Muscle layer of colon (tissue), 2 donors: ENCODE data around the gene FMN2.
"Not testable (repeated sequence)": the region's sequence is repeated elsewhere in the genome, so short reads cannot be mapped to it uniquely, and the experiment has no call there.

Experiments
- H3K27ac ChIP-seq: one replicate; pipeline ENCODE4 v1.7.0; 2013; ENCODE audit warnings: low read depth, mild to moderate bottlenecking, low read length, moderate library complexity
- H3K27me3 ChIP-seq, 2 donors: one replicate each; pipeline ENCODE4 v1.7.0; 2013; ENCODE audit warnings: low read length in 2 of 2, mild to moderate bottlenecking in 2 of 2; ENCODE audit not compliant: insufficient read depth in 2 of 2, control insufficient read depth in 1 of 2
- H3K36me3 ChIP-seq: one replicate; pipeline ENCODE4 v1.7.0; 2013; ENCODE audit warnings: mild to moderate bottlenecking, low read length; ENCODE audit not compliant: insufficient read depth
- H3K4me1 ChIP-seq: one replicate; pipeline ENCODE4 v1.7.0; 2013; ENCODE audit warnings: mild to moderate bottlenecking, low read length; ENCODE audit not compliant: insufficient read depth
- H3K4me3 ChIP-seq, 2 donors: one replicate each; pipeline ENCODE4 v1.7.0; 2013; ENCODE audit warnings: low read length in 2 of 2, low read depth in 1 of 2, mild to moderate bottlenecking in 1 of 2, moderate library complexity in 1 of 2
- H3K9ac ChIP-seq: one replicate; pipeline ENCODE4 v1.7.0; 2013; ENCODE audit warnings: low read length
- H3K9me3 ChIP-seq: one replicate; pipeline ENCODE4 v1.7.0; 2013; ENCODE audit warnings: mild to moderate bottlenecking, low read length
- donor health status: abdominal sarcoma.
- donor health status: Adenocarcinoma of cecum.

FMN2 gene

GRCh38 chr1:240271081-240271480, 179.4 kb downstream of the FMN2 start:
- no peak overlapping the region for H3K4me3 ChIP-seq
- no peak overlapping the region for H3K9ac ChIP-seq
- H3K9me3 ChIP-seq, result no peaks in the 10 kb centered on the region
- H3K27me3 ChIP-seq, result no peaks in the 10 kb centered on the region
- no peak overlapping the region for H3K27ac ChIP-seq
- H3K4me1 ChIP-seq, result no peaks in the 10 kb centered on the region
- no peaks in the 10 kb centered on the region for H3K36me3 ChIP-seq

- H3K9me3 ChIP-seq, result no peaks in the 10 kb centered on the region
- H3K27me3 ChIP-seq, result no peaks in the 10 kb centered on the region
- H3K27ac ChIP-seq, result no peak overlapping the region
- no peak overlapping the region for H3K9ac ChIP-seq
- H3K4me1 ChIP-seq, result no peaks in the 10 kb centered on the region
- H3K4me3 ChIP-seq, result no peak overlapping the region
- no peaks in the 10 kb centered on the region for H3K36me3 ChIP-seq
Measured at GRCh38 chr1:240274569-240274968, 182.9 kb downstream of the FMN2 start.

- H3K27ac ChIP-seq, H3K36me3 ChIP-seq, H3K27me3 ChIP-seq, H3K4me3 ChIP-seq, H3K9ac ChIP-seq, H3K4me1 ChIP-seq, H3K9me3 ChIP-seq: not testable (repeated sequence)
Measured at GRCh38 chr1:240275219-240275618, 183.5 kb downstream of the FMN2 start.

DNA sequence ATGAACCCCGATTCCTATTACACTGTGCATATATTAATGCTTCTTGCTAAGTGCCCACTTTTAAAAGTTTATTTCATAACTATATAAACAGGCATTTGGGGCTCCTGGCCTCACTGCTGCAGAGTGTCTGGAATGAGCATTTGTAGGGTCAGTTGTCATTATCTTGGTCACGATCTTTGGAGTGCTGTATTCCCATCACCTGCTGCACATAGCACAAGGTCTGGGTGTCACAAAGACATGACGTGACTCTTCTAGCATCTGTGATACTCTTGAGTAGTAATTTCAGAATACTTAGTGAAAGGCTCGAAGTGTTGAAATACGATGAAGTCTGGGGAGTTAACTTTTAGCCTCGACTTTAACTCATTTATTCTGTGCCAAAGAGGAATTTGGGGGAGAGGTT, 186.4 kb downstream of the FMN2 start:
- Histone ChIP-seq H3K36me3 (no peaks in the 10 kb centered on the region), H3K9me3 (no peaks in the 10 kb centered on the region), H3K4me3 (no peak overlapping the region), H3K4me1 (peaks cover 7% of the 10 kb centered on the region), H3K27me3 (no peaks in the 10 kb centered on the region), H3K9ac (no peak overlapping the region), H3K27ac (peak overlapping the region; percentile 7)

DNA sequence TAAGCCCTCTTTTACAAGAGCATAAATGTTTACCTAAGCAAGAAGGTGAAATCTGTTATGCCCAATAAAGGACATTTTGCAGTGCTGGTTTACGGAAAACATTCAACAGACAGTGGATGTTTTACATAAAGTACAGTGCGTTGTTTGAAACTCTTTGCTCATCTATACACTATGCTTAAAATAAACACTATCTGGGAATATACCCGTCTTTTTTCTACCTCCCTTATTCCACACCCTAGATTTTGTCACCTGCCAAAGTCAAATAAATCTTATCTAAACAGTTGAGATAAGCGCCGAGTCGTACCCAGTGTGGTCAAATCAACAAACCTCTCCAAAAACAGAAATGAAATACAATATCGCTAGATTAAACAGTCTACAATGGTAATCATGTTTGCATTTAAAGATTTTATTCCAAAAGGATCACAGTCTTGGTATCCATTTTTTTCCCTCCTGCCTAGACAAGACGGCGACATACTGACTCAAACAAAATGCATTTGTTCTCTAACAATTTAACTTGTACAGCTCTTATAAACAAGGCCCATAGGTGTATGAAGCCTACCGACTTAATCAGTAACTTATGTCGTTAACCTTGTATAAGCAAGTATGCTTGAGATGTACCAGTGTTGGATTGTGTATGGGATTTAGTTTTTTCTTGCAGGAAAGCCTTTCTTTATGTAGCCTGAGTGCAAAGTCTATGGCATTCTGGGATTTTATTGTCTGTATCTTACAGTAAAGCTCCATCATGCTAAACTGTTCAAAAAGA, 189.1 kb downstream of the FMN2 start:
- H3K36me3 ChIP-seq, result no peaks in the 10 kb centered on the region
- peak overlapping the region; percentile 19 for H3K27ac ChIP-seq
- no peak overlapping the region for H3K9ac ChIP-seq
- H3K9me3 ChIP-seq, result no peaks in the 10 kb centered on the region
- no peak overlapping the region for H3K4me3 ChIP-seq
- peaks cover 7% of the 10 kb centered on the region for H3K4me1 ChIP-seq
- no peaks in the 10 kb centered on the region for H3K27me3 ChIP-seq

DNA sequence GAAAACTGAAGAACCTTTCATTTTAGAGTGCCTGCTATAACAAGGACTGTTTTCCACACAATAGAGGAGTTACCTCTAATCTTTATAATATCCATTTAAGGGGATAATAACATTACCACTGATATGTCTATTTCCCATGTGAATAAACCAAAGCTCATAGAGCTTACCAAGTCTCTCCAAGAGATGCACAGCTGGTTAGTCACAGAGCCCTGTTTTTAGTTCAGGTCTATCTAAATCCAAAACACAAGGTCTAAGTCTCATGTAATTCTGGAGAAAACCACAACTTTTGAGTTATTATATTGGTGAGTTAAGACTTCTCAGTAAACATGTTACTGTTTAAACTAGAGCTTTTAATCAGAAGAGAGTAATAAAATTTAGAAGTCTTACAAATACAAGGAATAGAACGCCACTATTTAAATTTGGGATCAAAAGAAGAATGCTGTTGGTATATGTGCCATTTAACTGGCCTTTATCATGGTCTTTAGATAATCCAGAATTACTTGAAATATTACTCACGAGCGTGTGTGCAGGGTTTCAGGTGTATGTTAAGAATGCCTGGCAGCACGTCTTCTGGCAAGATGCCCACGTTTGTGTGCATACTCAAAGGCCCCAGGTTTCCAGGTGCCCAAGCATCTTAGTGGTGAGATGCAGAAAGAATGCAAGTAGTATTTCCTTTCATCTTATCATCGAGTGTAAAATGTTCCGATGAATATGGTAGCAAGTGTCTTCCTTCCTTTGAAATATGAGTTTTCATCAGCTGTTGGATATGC, 190.6 kb downstream of the FMN2 start:
- Histone ChIP-seq H3K9ac (no peak overlapping the region), H3K36me3 (no peaks in the 10 kb centered on the region), H3K27me3 (no peaks in the 10 kb centered on the region), H3K27ac (peak overlapping the region; percentile 54), H3K4me3 (no peak overlapping the region), H3K4me1 (peaks cover 7% of the 10 kb centered on the region), H3K9me3 (no peaks in the 10 kb centered on the region)

- Histone ChIP-seq H3K4me1 (peaks cover 7% of the 10 kb centered on the region), H3K9me3 (no peaks in the 10 kb centered on the region), H3K27ac (peak overlapping the region; percentile 4), H3K4me3 (no peak overlapping the region), H3K27me3 (no peaks in the 10 kb centered on the region), H3K36me3 (no peaks in the 10 kb centered on the region), H3K9ac (no peak overlapping the region)
Measured at GRCh38 chr1:240284656-240285414, 193.2 kb downstream of the FMN2 start.

DNA sequence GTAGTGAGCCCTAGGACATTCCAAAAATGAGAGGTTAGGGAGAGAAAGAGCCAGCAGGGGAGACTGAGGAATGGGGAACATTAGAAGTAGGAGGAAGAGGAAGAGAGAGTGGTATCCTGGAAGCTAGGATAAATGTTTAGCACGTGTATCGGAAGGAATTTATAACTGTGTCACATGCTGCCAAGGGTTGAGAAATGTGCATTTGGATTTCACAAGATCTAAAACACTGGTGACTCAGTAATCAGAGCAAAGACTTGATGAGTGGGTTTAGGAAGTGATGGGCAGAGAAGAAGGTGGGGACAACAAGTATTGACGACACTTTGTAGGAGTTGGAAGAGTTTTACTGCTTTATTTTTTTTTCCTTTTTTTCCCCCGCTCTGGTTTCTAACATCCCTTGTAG, 193.9 kb downstream of the FMN2 start:
- Histone ChIP-seq H3K9ac (no peak overlapping the region), H3K9me3 (no peaks in the 10 kb centered on the region), H3K27ac (no peak overlapping the region), H3K4me3 (no peak overlapping the region), H3K36me3 (no peaks in the 10 kb centered on the region), H3K27me3 (no peaks in the 10 kb centered on the region), H3K4me1 (peaks cover 7% of the 10 kb centered on the region)

- no peak overlapping the region for H3K27ac ChIP-seq
- H3K4me3 ChIP-seq, result no peak overlapping the region
- H3K27me3 ChIP-seq, result no peaks in the 10 kb centered on the region
- no peak overlapping the region for H3K9ac ChIP-seq
- H3K9me3 ChIP-seq, result no peaks in the 10 kb centered on the region
- H3K4me1 ChIP-seq, result peaks cover 2% of the 10 kb centered on the region
- H3K36me3 ChIP-seq, result no peaks in the 10 kb centered on the region
Measured at GRCh38 chr1:240287722-240288121, 196.0 kb downstream of the FMN2 start.

GRCh38 chr1:240293706-240294105, 202.0 kb downstream of the FMN2 start:
- H3K4me3 ChIP-seq, result no peak overlapping the region
- H3K27me3 ChIP-seq, result no peaks in the 10 kb centered on the region
- no peaks in the 10 kb centered on the region for H3K4me1 ChIP-seq
- no peak overlapping the region for H3K27ac ChIP-seq
- no peaks in the 10 kb centered on the region for H3K36me3 ChIP-seq
- no peaks in the 10 kb centered on the region for H3K9me3 ChIP-seq
- H3K9ac ChIP-seq, result no peak overlapping the region

GRCh38 chr1:240294566-240294965, 202.9 kb downstream of the FMN2 start:
- H3K9ac ChIP-seq, result no peak overlapping the region
- no peak overlapping the region for H3K4me3 ChIP-seq
- no peak overlapping the region for H3K27ac ChIP-seq
- no peaks in the 10 kb centered on the region for H3K4me1 ChIP-seq
- H3K36me3 ChIP-seq, result no peaks in the 10 kb centered on the region
- H3K9me3 ChIP-seq, result no peaks in the 10 kb centered on the region
- H3K27me3 ChIP-seq, result no peaks in the 10 kb centered on the region
